H9 (cell line): ENCODE data around the gene ADAD2. TPM values are rescaled to one million over a fixed set of nuclear protein-coding genes. Genes with fewer than 3 reads are reported as not detected.

Experiments
- DNase-seq: peaks from one replicate; pipeline ENCODE4 v3.0.0-alpha.2; 2017
- H2AFZ ChIP-seq: one replicate; pipeline ENCODE4 v1.6.1; 2013; ENCODE audit warnings: mild to moderate bottlenecking, low read length, control low read depth, moderate library complexity
- H2AK5ac ChIP-seq: 2 replicates; pipeline ENCODE4 v1.6.1; 2013; ENCODE audit warnings: low read length, control low read depth, mixed read lengths; ENCODE audit not compliant: insufficient read length
- H2BK120ac ChIP-seq: one replicate; pipeline ENCODE4 v1.6.1; 2013; ENCODE audit warnings: low read depth, mild to moderate bottlenecking, low read length, control low read depth, inconsistent platforms; ENCODE audit not compliant: poor library complexity, severe bottlenecking
- H2BK12ac ChIP-seq: 2 replicates; pipeline ENCODE4 v1.6.1; 2013; ENCODE audit warnings: low read length, control low read depth, mixed read lengths, low read depth; ENCODE audit not compliant: insufficient read length
- H2BK15ac ChIP-seq: 2 replicates; pipeline ENCODE4 v1.6.1; 2013; ENCODE audit warnings: low read depth, low read length, control low read depth
- H2BK20ac ChIP-seq: one replicate; pipeline ENCODE4 v1.6.1; 2013; ENCODE audit warnings: low read depth, mild to moderate bottlenecking, low read length, control low read depth, inconsistent platforms; ENCODE audit not compliant: poor library complexity, severe bottlenecking
- H2BK5ac ChIP-seq: 2 replicates; pipeline ENCODE4 v1.6.1; 2013; ENCODE audit warnings: low read length, control low read depth, mixed read lengths; ENCODE audit not compliant: insufficient read length
- H3K14ac ChIP-seq: 2 replicates; pipeline ENCODE4 v1.6.1; 2013; ENCODE audit warnings: low read length, control low read depth; ENCODE audit not compliant: insufficient read depth
- H3K18ac ChIP-seq: 2 replicates; pipeline ENCODE4 v1.6.1; 2013; ENCODE audit warnings: low read depth, mild to moderate bottlenecking, mixed read lengths, low read length, control low read depth; ENCODE audit not compliant: insufficient read length
- H3K23ac ChIP-seq: 2 replicates; pipeline ENCODE4 v1.6.1; 2013; ENCODE audit warnings: low read length, control low read depth, mixed read lengths, low read depth; ENCODE audit not compliant: insufficient read length
- H3K23me2 ChIP-seq: 2 replicates; pipeline ENCODE4 v1.6.1; 2013; ENCODE audit warnings: low read depth, mild to moderate bottlenecking, mixed read lengths, low read length, control low read depth; ENCODE audit not compliant: insufficient read length, poor library complexity, severe bottlenecking
- H3K27ac ChIP-seq: 2 replicates; pipeline ENCODE4 v1.5.1; 2013; ENCODE audit warnings: low read length, control low read depth, mixed read lengths, low read depth; ENCODE audit not compliant: insufficient read length
- H3K27me3 ChIP-seq: 2 replicates; pipeline ENCODE4 v1.6.1; 2013; ENCODE audit warnings: low read length, control low read depth, inconsistent platforms; ENCODE audit not compliant: insufficient read depth
- H3K4ac ChIP-seq: 2 replicates; pipeline ENCODE4 v1.6.1; 2013; ENCODE audit warnings: low read depth, mild to moderate bottlenecking, control low read depth, inconsistent platforms, low read length, moderate library complexity
- H3K4me1 ChIP-seq: 2 replicates; pipeline ENCODE4 v1.6.1; 2013; ENCODE audit warnings: low read length, control low read depth, inconsistent platforms; ENCODE audit not compliant: insufficient read depth
- H3K4me2 ChIP-seq: 2 replicates; pipeline ENCODE4 v1.6.1; 2013; ENCODE audit warnings: low read length, control low read depth, mixed read lengths; ENCODE audit not compliant: insufficient read length, insufficient read depth
- H3K56ac ChIP-seq: 2 replicates; pipeline ENCODE4 v1.6.1; 2013; ENCODE audit warnings: low read depth, mild to moderate bottlenecking, mixed read lengths, low read length, control low read depth; ENCODE audit not compliant: insufficient read length
- H3K79me1 ChIP-seq: 2 replicates; pipeline ENCODE4 v1.6.1; 2013; ENCODE audit warnings: low read depth, mild to moderate bottlenecking, moderate library complexity, low read length, control low read depth, inconsistent platforms; ENCODE audit not compliant: insufficient read depth, poor library complexity, severe bottlenecking
- H3K79me2 ChIP-seq: 2 replicates; pipeline ENCODE4 v1.6.1; 2013; ENCODE audit warnings: low read length, control low read depth, inconsistent platforms; ENCODE audit not compliant: insufficient read depth
- H3K9ac ChIP-seq: 2 replicates; pipeline ENCODE4 v1.6.1; 2013; ENCODE audit warnings: low read length, control low read depth, mixed read lengths; ENCODE audit not compliant: insufficient read length; ENCODE audit errors: extremely low read depth
- H3K9me3 ChIP-seq: one replicate; pipeline ENCODE4 v1.6.1; 2013; ENCODE audit warnings: low read depth, low read length, inconsistent platforms; ENCODE audit not compliant: control insufficient read depth
- H3T11ph ChIP-seq: one replicate; pipeline ENCODE4 v1.6.1; 2013; ENCODE audit warnings: mild to moderate bottlenecking, low read length, control low read depth, inconsistent platforms
- H4K20me1 ChIP-seq: one replicate; pipeline ENCODE4 v1.6.1; 2013; ENCODE audit not compliant: control insufficient read depth, insufficient read length, insufficient read depth
- H4K5ac ChIP-seq: 2 replicates; pipeline ENCODE4 v1.6.1; 2013; ENCODE audit warnings: low read depth, mild to moderate bottlenecking, mixed read lengths, low read length, control low read depth; ENCODE audit not compliant: insufficient read length
- H4K8ac ChIP-seq: replicated peaks from 2 replicates; pipeline ENCODE4 v1.6.1; 2013; ENCODE audit warnings: low read length, control low read depth, mixed read lengths, low read depth; ENCODE audit not compliant: insufficient read length
- H4K91ac ChIP-seq: 2 replicates; pipeline ENCODE4 v1.6.1; 2013; ENCODE audit warnings: low read depth, mild to moderate bottlenecking, moderate library complexity, mixed read lengths, low read length, control low read depth; ENCODE audit not compliant: insufficient read length
- H3K27ac Mint-ChIP-seq, 3 experiments: 2 replicates in 2 of 3; 3 replicates in 1 of 3; pipeline ENCODE4 v1.8.0; 2020 to 2021; ENCODE audit warnings: mixed read lengths in 3 of 3, mild to moderate bottlenecking in 1 of 3, moderate library complexity in 1 of 3
- H3K27me3 Mint-ChIP-seq: 2 replicates; pipeline ENCODE4 v1.8.0; 2021; ENCODE audit warnings: low read depth, mild to moderate bottlenecking, moderate library complexity, mixed read lengths
- H3K36me3 Mint-ChIP-seq, 3 experiments: 2 replicates in 2 of 3; 3 replicates in 1 of 3; pipeline ENCODE4 v1.8.0; 2020 to 2021; ENCODE audit warnings: low read depth in 3 of 3, mixed read lengths in 3 of 3; ENCODE audit not compliant: insufficient read depth in 1 of 3
- H3K4me1 Mint-ChIP-seq, 2 experiments: 2 replicates each; pipeline ENCODE4 v1.8.0; 2020; ENCODE audit warnings: mixed read lengths in 2 of 2
- H3K4me3 Mint-ChIP-seq, 2 experiments: 2 replicates in 1 of 2; 3 replicates in 1 of 2; pipeline ENCODE4 v1.8.0; 2020 to 2021; ENCODE audit warnings: mild to moderate bottlenecking in 2 of 2, mixed read lengths in 2 of 2, moderate library complexity in 1 of 2
- H3K9me3 Mint-ChIP-seq, 2 experiments: 2 replicates in 1 of 2; 3 replicates in 1 of 2; pipeline ENCODE4 v1.8.0; 2020; ENCODE audit warnings: mild to moderate bottlenecking in 2 of 2, mixed read lengths in 2 of 2, moderate library complexity in 1 of 2
- CTCF ChIP-seq: fragments of 200-600 bp; sonication (generic); conservative IDR thresholded peaks from 3 replicates; pipeline ENCODE4 v1.8.0; 2021; ENCODE audit warnings: antibody characterized with exemption, mild to moderate bottlenecking
- WGBS: extraction: QIAGEN DNeasy Blood & Tissue Kit; methylation state at CpG from one replicate; pipeline ENCODE4 v1.1.7; 2013; ENCODE audit warnings: missing lambda C conversion rate, low lambda C conversion rate, mixed read lengths; ENCODE audit not compliant: insufficient read length; ENCODE audit errors: extremely low coverage; 5-methylcytosine and 5-hydroxymethylcytosine counted together
- total RNA-seq: library from RNA; stranded (reverse); gene quantifications from 2 replicates; pipeline ENCODE4 v1.2.1, GENCODE V29; 2021

Gene ADAD2
- total RNA-seq, 1 experiment from 2014 or later = 1.0 TPM

DNA sequence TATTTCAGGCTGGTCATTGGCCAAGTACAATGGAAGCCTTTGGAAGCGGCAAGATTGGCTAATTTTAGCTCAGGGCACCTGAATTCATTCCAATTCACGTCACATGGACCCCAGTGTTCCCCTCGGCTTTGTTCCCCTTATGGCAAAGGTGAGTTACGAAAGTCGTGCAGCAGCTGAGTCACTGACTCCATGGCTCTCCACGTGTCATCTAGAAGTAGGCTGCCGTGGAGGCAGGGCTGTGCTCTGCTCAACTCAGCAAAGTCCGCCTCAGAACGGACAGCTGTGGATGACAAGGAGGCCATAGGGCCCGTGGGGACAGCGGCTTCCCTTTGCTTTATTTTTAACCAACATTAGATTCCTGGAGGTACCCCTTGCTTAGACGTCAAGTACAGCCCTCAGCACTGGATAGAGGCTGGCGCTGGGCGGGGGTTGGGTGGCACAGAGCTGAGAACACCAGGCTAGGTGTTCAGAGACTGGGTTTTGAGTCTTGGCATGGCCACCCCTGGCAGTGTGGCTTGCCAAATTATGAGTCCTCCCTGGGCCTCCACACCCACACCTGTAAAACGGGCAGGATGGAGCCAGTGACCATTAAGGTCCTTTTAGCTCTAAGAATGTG, 23.6 kb downstream of the ADAD2 start:
- H2BK5ac ChIP-seq = no peak overlapping the region
- Mint-ChIP-seq H3K9me3 (no peaks in the 10 kb centered on the region), H3K27ac (peak overlapping the region in 1 of 3 experiments; percentile 62; a peak in 2 of 7 replicates), H3K36me3 (no peaks in the 10 kb centered on the region), H3K27me3 (peaks cover 6% of the 10 kb centered on the region; the same call in 1 of the 2 replicates), H3K4me3 (no peak overlapping the region), H3K4me1 (peaks cover 15 to 20% of the 10 kb centered on the region in 2 experiments)
- H3K9me3 ChIP-seq = no peaks in the 10 kb centered on the region
- no peaks in the 10 kb centered on the region for H3K79me2 ChIP-seq
- H2BK20ac ChIP-seq = no peak overlapping the region
- no peaks in the 10 kb centered on the region for H3K23me2 ChIP-seq
- H3T11ph ChIP-seq = no peak overlapping the region
- H4K8ac ChIP-seq = no peak overlapping the region
- no peak overlapping the region for H3K4ac ChIP-seq
- H3K4me2 ChIP-seq = no peak overlapping the region
- H3K23ac ChIP-seq = no peak overlapping the region
- H3K56ac ChIP-seq = no peak overlapping the region
- no peak overlapping the region for H2AK5ac ChIP-seq
- no peak overlapping the region for H3K14ac ChIP-seq
- H4K91ac ChIP-seq = no peak overlapping the region
- H2BK12ac ChIP-seq = no peak overlapping the region
- WGBS = no CpG with 5 or more reads among the region's 15 CpGs
- no peak overlapping the region for H3K18ac ChIP-seq
- no peaks in the 10 kb centered on the region for H3K4me1 ChIP-seq
- no peak for TF ChIP-seq CTCF
- H4K5ac ChIP-seq = no peak overlapping the region
- no peaks in the 10 kb centered on the region; the same call in 1 of the 2 replicates for H3K27me3 ChIP-seq
- H2AFZ ChIP-seq = no peak overlapping the region
- H2BK120ac ChIP-seq = no peak overlapping the region
- DNase-seq = no peak
- H2BK15ac ChIP-seq = no peak overlapping the region
- no peaks in the 10 kb centered on the region for H3K79me1 ChIP-seq
- H3K27ac ChIP-seq = no peak overlapping the region
- H3K9ac ChIP-seq = no peak overlapping the region
- H4K20me1 ChIP-seq = no peaks in the 10 kb centered on the region
